ENCODE data around the gene BEAN1. TPM values are rescaled to one million over a fixed set of nuclear protein-coding genes. Genes with fewer than 3 reads are reported as not detected.

The BEAN1 gene
- total and polyA plus RNA-seq, 2 experiments from 2014 or later, result 0.07 to 0.10 TPM

GRCh38 chr16:66405057-66405783 lies 21.9 kb upstream of the BEAN1 start (continued):
- no peak for TF ChIP-seq ZNF462 (CRISPR knock-in tag; IDR thresholded peaks at IDR 0.05)
- TF ChIP-seq ZNF114 (CRISPR knock-in tag; IDR thresholded peaks at IDR 0.05), result no peak
- TF ChIP-seq ZNF331 (CRISPR knock-in tag; IDR thresholded peaks at IDR 0.05; ENCODE audit: low read depth), result no peak
- TF ChIP-seq POLR2AphosphoS5 (IDR thresholded peaks at IDR 0.05; ENCODE audit: low read depth), result no peak
- TF ChIP-seq JUNB (IDR thresholded peaks at IDR 0.05; ENCODE audit: unreplicated experiment), result no peak
- TF ChIP-seq EZH2 (IDR thresholded peaks at IDR 0.05; ENCODE audit: low read depth, unreplicated experiment), result no peak
- TF ChIP-seq CREB1 (CRISPR knock-in tag; IDR thresholded peaks at IDR 0.05; ENCODE audit: low read depth), result no peak
- TF ChIP-seq ETS1 (IDR thresholded peaks at IDR 0.05), result no peak
- no peak for TF ChIP-seq STAT1 (IDR thresholded peaks at IDR 0.05; ENCODE audit: unreplicated experiment)

All from GM23338 (cell line).